ENCODE data around the gene FXYD2.

FXYD2 gene

GRCh38 chr11:117786135-117786870 lies 38.2 kb downstream of the FXYD2 start:
- H3K4me3 ChIP-seq (ENCODE audit: low read depth, low read length): no peak overlapping the region
- TF ChIP-seq, protein P1, sequence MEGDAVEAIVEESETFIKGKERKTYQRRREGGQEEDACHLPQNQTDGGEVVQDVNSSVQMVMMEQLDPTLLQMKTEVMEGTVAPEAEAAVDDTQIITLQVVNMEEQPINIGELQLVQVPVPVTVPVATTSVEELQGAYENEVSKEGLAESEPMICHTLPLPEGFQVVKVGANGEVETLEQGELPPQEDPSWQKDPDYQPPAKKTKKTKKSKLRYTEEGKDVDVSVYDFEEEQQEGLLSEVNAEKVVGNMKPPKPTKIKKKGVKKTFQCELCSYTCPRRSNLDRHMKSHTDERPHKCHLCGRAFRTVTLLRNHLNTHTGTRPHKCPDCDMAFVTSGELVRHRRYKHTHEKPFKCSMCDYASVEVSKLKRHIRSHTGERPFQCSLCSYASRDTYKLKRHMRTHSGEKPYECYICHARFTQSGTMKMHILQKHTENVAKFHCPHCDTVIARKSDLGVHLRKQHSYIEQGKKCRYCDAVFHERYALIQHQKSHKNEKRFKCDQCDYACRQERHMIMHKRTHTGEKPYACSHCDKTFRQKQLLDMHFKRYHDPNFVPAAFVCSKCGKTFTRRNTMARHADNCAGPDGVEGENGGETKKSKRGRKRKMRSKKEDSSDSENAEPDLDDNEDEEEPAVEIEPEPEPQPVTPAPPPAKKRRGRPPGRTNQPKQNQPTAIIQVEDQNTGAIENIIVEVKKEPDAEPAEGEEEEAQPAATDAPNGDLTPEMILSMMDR (IDR thresholded peaks at IDR 0.05; ENCODE audit: low read depth, low read length): no peak

- no peak overlapping the region for H3K4me3 ChIP-seq (ENCODE audit: low read depth, low read length)
- TF ChIP-seq, protein P1 (IDR thresholded peaks at IDR 0.05; ENCODE audit: low read depth, low read length): no peak
Observed at GRCh38 chr11:117782101-117782500, 42.4 kb downstream of the FXYD2 start.

GRCh38 chr11:117781627-117782026 lies 42.9 kb downstream of the FXYD2 start:
- TF ChIP-seq, protein P1 (IDR thresholded peaks at IDR 0.05; ENCODE audit: low read depth, low read length): no peak
- no peak overlapping the region for H3K4me3 ChIP-seq (ENCODE audit: low read depth, low read length)

DNA sequence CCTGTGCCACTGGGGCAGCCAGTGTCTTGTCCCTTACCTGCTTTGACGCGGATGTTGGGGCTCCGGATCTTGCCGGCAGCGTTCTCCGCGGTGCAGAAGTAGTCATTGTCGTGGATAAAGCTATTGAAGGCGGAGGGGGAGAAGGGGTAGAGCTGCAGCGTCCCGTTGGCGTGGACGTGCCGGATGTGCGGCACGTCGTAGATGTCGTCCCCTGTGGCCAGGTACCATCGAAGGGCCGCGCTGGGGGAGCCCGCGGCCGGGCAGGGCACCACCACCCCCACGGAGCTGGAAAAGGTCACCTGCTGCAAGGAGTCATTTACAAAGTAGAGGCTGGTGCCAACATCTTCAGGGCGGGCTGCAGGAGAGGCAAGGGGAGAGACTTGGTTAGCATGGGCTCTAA lies 44.1 kb downstream of the FXYD2 start:
- TF ChIP-seq, protein P1 (IDR thresholded peaks at IDR 0.05; ENCODE audit: low read depth, low read length): no peak
- H3K4me3 ChIP-seq (ENCODE audit: low read depth, low read length): no peak overlapping the region

GRCh38 chr11:117774553-117774952 lies 50.0 kb downstream of the FXYD2 start:
- no peak overlapping the region for H3K4me3 ChIP-seq (ENCODE audit: low read depth, low read length)
- TF ChIP-seq, protein P1 (IDR thresholded peaks at IDR 0.05; ENCODE audit: low read depth, low read length): no peak

GRCh38 chr11:117772360-117772759 lies 52.2 kb downstream of the FXYD2 start:
- no peak overlapping the region for H3K4me3 ChIP-seq (ENCODE audit: low read depth, low read length)
- TF ChIP-seq, protein P1 (IDR thresholded peaks at IDR 0.05; ENCODE audit: low read depth, low read length): no peak

DNA sequence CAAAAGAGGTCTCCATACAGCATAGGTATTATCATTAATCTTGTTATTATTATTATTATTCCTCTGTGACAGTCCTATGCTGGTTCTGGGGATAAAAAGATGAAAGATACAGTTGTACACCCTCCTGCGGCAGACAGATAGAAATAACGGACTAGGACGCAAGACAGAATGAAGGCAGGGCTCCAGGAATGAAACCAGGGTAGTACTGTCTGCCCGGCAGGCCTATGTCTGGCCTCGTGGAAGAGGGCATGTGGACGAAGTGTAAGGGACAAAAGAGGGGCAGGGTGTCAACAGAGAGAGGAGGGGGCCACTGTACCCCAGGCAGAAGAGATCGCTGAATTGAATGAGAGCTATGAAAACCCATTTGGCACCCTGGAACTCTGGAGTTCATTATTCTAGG lies 52.7 kb downstream of the FXYD2 start:
- no peak overlapping the region for H3K4me3 ChIP-seq (ENCODE audit: low read depth, low read length)
- TF ChIP-seq, protein P1 (IDR thresholded peaks at IDR 0.05; ENCODE audit: low read depth, low read length): no peak
